ENCODE measurements around the gene CTDP1.

GRCh38 chr18:79704631-79705030, 25.0 kb downstream of the CTDP1 start:
- TF ChIP-seq ZFP30 (CRISPR knock-in tag; IDR thresholded peaks at IDR 0.05) = no peak
- no peak for TF ChIP-seq TSHZ2 (CRISPR knock-in tag; IDR thresholded peaks at IDR 0.05)
- TF ChIP-seq, protein P1, sequence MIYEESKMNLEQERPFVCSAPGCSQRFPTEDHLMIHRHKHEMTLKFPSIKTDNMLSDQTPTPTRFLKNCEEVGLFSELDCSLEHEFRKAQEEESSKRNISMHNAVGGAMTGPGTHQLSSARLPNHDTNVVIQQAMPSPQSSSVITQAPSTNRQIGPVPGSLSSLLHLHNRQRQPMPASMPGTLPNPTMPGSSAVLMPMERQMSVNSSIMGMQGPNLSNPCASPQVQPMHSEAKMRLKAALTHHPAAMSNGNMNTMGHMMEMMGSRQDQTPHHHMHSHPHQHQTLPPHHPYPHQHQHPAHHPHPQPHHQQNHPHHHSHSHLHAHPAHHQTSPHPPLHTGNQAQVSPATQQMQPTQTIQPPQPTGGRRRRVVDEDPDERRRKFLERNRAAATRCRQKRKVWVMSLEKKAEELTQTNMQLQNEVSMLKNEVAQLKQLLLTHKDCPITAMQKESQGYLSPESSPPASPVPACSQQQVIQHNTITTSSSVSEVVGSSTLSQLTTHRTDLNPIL (CRISPR knock-in tag; IDR thresholded peaks at IDR 0.05; ENCODE audit: low read depth) = no peak
- TF ChIP-seq TCF4 (CRISPR knock-in tag; IDR thresholded peaks at IDR 0.05; ENCODE audit: borderline replicate concordance) = no peak
- TF ChIP-seq OSR1 (CRISPR knock-in tag; IDR thresholded peaks at IDR 0.05) = no peak
- TF ChIP-seq, protein P2, sequence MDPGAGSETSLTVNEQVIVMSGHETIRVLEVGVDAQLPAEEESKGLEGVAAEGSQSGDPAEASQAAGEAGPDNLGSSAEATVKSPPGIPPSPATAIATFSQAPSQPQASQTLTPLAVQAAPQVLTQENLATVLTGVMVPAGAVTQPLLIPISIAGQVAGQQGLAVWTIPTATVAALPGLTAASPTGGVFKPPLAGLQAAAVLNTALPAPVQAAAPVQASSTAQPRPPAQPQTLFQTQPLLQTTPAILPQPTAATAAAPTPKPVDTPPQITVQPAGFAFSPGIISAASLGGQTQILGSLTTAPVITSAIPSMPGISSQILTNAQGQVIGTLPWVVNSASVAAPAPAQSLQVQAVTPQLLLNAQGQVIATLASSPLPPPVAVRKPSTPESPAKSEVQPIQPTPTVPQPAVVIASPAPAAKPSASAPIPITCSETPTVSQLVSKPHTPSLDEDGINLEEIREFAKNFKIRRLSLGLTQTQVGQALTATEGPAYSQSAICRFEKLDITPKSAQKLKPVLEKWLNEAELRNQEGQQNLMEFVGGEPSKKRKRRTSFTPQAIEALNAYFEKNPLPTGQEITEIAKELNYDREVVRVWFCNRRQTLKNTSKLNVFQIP (CRISPR knock-in tag; IDR thresholded peaks at IDR 0.05; ENCODE audit: borderline replicate concordance, low read depth) = no peak
- TF ChIP-seq ZFP3 (CRISPR knock-in tag; IDR thresholded peaks at IDR 0.05) = no peak
- TF ChIP-seq ZNF565 (CRISPR knock-in tag; conservative IDR thresholded peaks at IDR 0.05; ENCODE audit: low read depth) = no peak
- TF ChIP-seq, protein P3, sequence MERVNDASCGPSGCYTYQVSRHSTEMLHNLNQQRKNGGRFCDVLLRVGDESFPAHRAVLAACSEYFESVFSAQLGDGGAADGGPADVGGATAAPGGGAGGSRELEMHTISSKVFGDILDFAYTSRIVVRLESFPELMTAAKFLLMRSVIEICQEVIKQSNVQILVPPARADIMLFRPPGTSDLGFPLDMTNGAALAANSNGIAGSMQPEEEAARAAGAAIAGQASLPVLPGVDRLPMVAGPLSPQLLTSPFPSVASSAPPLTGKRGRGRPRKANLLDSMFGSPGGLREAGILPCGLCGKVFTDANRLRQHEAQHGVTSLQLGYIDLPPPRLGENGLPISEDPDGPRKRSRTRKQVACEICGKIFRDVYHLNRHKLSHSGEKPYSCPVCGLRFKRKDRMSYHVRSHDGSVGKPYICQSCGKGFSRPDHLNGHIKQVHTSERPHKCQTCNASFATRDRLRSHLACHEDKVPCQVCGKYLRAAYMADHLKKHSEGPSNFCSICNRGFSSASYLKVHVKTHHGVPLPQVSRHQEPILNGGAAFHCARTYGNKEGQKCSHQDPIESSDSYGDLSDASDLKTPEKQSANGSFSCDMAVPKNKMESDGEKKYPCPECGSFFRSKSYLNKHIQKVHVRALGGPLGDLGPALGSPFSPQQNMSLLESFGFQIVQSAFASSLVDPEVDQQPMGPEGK (CRISPR knock-in tag; IDR thresholded peaks at IDR 0.05; ENCODE audit: borderline replicate concordance) = no peak
- no peak for TF ChIP-seq CSRNP3 (CRISPR knock-in tag; IDR thresholded peaks at IDR 0.05)
- no peak for TF ChIP-seq ZNF70 (CRISPR knock-in tag; IDR thresholded peaks at IDR 0.05)
- TF ChIP-seq BACH2 (CRISPR knock-in tag; IDR thresholded peaks at IDR 0.05; ENCODE audit: borderline replicate concordance) = no peak
- TF ChIP-seq PPARA (CRISPR knock-in tag; IDR thresholded peaks at IDR 0.05; ENCODE audit: borderline replicate concordance) = no peak
